Fibroblast of the aortic adventitia (primary cell): ENCODE data around the gene LRMDA. TPM values are rescaled to one million over a fixed set of nuclear protein-coding genes. Genes with fewer than 3 reads are reported as not detected.
A peak's percentile ranks its signal among the peaks of the same experiment; 100 is the strongest.

ENCODE experiments used
- DNase-seq: peaks from one replicate; pipeline ENCODE4 v3.0.0-alpha.2; 2010; ENCODE audit warnings: low read depth
- H3K4me3 ChIP-seq: 2 replicates; pipeline ENCODE4 v1.5.1; 2011; ENCODE audit warnings: low read depth, mild to moderate bottlenecking, control low read depth, low read length, moderate library complexity
- total RNA-seq: library from RNA; depleted of rRNA; stranded (reverse); fragments of >200 nt; gene quantifications from 2 replicates; pipeline ENCODE4 v1.2.3, GENCODE V29; 2012; ENCODE audit warnings: low replicate concordance
- TF ChIP-seq, protein P1 (sequence below): IDR thresholded peaks from 2 replicates; pipeline ENCODE4 v1.5.1; 2011; ENCODE audit warnings: mild to moderate bottlenecking, low read length, control low read depth, inconsistent platforms; ENCODE audit not compliant: insufficient read depth

LRMDA gene
- total RNA-seq, 1 donor, result 6.3 TPM

DNA sequence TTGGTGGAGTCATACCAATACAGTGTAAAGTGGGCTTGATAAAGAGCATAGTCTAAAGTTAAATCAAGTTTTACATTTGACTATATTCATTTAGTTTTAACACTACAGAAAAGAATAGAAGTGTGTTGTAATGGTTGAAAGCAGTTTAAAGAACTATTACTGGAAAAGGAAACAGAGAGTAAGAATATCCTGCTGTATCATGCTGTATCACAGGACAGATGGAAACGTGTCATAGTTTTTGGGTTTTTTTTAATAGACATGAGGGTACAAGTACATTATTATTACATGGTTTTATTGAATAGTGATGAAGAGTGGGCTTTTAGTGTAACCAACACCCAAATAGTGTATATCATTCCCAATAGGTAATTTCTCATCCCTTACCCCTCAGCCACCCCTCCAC, 944.3 kb downstream of the LRMDA start:
- TF ChIP-seq, protein P1, sequence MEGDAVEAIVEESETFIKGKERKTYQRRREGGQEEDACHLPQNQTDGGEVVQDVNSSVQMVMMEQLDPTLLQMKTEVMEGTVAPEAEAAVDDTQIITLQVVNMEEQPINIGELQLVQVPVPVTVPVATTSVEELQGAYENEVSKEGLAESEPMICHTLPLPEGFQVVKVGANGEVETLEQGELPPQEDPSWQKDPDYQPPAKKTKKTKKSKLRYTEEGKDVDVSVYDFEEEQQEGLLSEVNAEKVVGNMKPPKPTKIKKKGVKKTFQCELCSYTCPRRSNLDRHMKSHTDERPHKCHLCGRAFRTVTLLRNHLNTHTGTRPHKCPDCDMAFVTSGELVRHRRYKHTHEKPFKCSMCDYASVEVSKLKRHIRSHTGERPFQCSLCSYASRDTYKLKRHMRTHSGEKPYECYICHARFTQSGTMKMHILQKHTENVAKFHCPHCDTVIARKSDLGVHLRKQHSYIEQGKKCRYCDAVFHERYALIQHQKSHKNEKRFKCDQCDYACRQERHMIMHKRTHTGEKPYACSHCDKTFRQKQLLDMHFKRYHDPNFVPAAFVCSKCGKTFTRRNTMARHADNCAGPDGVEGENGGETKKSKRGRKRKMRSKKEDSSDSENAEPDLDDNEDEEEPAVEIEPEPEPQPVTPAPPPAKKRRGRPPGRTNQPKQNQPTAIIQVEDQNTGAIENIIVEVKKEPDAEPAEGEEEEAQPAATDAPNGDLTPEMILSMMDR, result no peak
- H3K4me3 ChIP-seq, result no peak overlapping the region
- DNase-seq, result no peak

DNA sequence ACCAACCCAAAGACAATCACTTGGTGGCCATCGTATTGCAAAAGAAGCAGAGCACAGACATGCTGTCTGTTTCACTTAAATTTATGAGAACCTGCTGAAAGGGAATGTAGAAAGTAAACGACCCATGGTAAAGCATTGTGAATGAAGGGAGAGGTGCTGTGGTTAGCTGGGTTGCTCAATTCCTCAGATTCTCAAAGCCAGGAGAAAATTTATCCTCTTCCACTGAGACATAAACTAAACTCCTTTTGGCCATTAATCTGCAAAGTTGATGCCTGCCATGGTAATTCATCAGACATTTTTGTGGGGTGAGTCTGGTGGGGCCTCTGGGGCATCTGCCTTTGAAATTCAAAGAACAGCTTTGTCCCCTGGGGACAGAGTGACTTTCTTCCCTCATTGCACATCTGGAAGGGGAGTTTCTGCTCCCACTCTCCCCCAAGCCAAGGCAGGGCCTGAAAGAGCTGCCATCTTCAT, 951.0 kb downstream of the LRMDA start:
- peak; percentile 92 for DNase-seq
- H3K4me3 ChIP-seq, result no peak overlapping the region
- TF ChIP-seq, protein P1, result no peak

DNA sequence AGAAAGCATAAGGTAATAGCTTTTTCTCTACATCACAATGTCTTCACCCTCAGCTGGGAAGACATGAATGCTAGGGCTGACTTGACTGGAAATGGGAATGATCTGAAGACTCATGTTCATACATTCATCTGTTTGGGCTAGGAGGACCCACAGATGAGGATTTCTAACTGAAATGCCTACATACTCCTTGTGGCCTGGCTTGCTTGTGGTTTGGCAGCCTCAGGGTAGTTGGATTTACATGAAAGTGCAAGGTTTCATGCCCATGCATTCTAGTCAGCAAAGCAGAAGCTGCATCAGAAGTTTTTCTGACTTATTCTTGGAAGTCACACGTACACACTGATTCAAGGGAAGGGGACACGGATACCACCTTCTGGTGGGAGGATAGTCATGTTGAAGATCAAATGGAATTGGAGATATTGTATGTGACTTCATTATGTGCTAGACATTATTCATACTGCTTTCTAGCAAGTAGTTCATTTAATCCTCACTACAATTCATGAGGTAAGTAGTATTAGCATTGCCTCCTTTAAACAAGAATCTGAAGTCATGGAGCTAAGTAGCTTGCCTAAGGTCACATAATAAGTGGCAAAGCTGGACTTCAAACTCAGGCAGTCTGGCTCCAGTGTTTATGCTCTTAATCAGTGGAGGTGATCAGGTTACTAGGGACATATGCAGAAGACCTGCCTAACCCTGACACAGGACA, 957.0 kb downstream of the LRMDA start:
- TF ChIP-seq, protein P1, result no peak
- no peak overlapping the region for H3K4me3 ChIP-seq
- peak; percentile 45 for DNase-seq

DNA sequence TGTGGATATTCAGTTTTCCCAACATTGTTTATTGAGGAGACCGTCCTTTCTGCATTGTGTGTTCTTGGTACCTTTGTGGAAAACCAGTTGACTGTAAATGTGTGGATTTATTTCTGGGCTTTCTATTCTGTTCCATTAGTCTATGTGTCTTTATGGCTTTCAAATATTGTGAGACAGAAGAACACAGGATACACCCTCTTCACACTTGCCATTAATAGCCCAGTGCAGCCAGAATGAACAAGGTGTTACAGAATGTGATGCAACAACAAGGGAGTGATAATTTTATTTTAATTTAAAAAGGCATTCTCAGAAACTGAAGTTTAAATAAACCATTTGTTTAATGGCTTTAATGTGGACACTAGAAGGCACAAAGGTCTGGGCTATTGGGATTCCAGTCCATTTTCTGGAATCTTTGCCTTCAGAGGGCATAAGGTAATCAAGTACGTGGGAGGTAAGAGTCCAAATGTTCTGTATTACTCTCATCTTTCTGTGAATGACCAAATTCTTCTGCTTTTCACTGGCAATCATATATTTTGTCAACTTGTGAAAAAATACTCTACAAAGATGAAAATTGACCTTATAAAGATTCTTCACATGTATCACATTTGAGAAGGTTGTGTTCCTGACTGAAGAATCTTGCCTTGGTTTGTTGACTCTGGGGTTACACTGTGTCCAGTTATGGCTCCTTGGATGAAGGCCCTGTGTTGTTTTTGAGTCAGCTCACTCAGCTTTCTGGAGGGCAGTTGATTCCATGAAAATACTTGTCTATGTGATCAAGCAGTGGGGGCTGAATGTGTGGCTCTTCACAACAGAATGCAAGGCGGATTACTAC, 962.7 kb downstream of the LRMDA start:
- no peak for DNase-seq

DNA sequence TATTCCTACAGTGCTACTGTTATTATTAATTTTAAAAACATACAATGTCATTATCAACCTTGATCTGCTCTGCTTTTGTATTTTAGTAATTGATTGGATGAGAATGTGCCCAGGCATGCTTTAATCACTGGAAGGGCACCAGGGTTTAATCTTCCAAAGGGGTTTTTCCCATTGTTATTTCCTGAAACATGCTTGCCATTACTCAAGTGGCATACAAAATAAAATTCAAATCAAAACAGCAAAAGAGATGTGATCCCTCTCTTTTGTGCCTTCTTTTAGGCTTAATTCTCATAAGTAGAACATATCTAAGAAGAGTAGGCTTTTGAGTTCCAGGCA, 963.3 kb downstream of the LRMDA start:
- no peak overlapping the region for H3K4me3 ChIP-seq
- DNase-seq, result no peak
- TF ChIP-seq, protein P1, result no peak

More for the DNA sequence above, 962.7 kb downstream of the LRMDA start:
- TF ChIP-seq, protein P1, result no peak
- no peak overlapping the region for H3K4me3 ChIP-seq

DNA sequence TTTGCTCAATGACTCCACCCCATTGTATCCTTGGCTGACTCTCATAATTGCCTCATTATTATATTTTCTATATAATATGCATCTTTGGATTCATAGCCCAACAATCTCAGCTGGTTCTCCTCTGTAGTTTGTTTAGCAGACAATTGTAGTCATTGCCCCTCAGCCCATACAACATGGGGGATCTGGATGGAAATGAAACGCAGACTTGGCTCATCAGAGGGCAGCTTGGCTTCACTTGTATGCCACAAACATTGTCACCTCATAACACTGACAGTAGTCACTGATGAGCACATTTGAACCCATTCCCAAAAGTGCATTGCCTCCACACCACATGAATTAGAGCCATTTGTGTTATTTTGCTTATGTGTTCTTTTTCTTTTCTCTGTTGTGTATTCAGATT, 963.8 kb downstream of the LRMDA start:
- DNase-seq, result no peak
- TF ChIP-seq, protein P1, result no peak
- no peak overlapping the region for H3K4me3 ChIP-seq
